IMR-90 (cell line): Measurements from ENCODE around the gene ZSWIM8.

ENCODE experiments used
- BHLHE40 ChIP-seq: fragments of 150-350 bp; IDR thresholded peaks from 2 replicates; pipeline ENCODE4 v1.6.1; 2016; ENCODE audit warnings: mild to moderate bottlenecking, low read depth, low read length
- CEBPB ChIP-seq: IDR thresholded peaks from 2 replicates; pipeline ENCODE4 v1.6.1; 2012; ENCODE audit warnings: low read depth, low read length, improper control_type of control experiment
- MXI1 ChIP-seq: IDR thresholded peaks from 2 replicates; pipeline ENCODE4 v1.6.1; 2012; ENCODE audit warnings: low read depth, mild to moderate bottlenecking, low read length, moderate library complexity, borderline replicate concordance
- NFE2L2 ChIP-seq: fragments of 150-350 bp; IDR thresholded peaks from 2 replicates; pipeline ENCODE4 v1.6.1; 2016; ENCODE audit warnings: low read depth, mild to moderate bottlenecking, low read length
- POLR2A ChIP-seq: IDR thresholded peaks from 2 replicates; pipeline ENCODE4 v1.6.1; 2012; ENCODE audit warnings: mild to moderate bottlenecking, low read depth, low read length
- RAD21 ChIP-seq: IDR thresholded peaks from 2 replicates; pipeline ENCODE4 v1.6.1; 2012; ENCODE audit warnings: low read length, improper control_type of control experiment
- RFX5 ChIP-seq: IDR thresholded peaks from 2 replicates; pipeline ENCODE4 v1.8.0; 2012; ENCODE audit warnings: low read depth, mild to moderate bottlenecking, low read length, moderate library complexity
- SMC3 ChIP-seq: fragments of 150-350 bp; IDR thresholded peaks from 2 replicates; pipeline ENCODE4 v1.6.1; 2016; ENCODE audit warnings: low read depth, mild to moderate bottlenecking, antibody characterized with exemption, low read length, moderate library complexity
- TF ChIP-seq, protein P1 (sequence below): conservative IDR thresholded peaks from 2 replicates; pipeline ENCODE4 v1.5.1; 2012; ENCODE audit warnings: mild to moderate bottlenecking, low read depth, low read length, improper control_type of control experiment
- TF ChIP-seq, protein P2 (sequence below): fragments of 150-350 bp; IDR thresholded peaks from 2 replicates; pipeline ENCODE4 v1.6.1; 2017; ENCODE audit warnings: mild to moderate bottlenecking, antibody characterized with exemption, low read length, low read depth
- TF ChIP-seq, protein P3 (sequence below): fragments of 150-350 bp; IDR thresholded peaks from 2 replicates; pipeline ENCODE4 v1.6.1; 2016; ENCODE audit warnings: low read depth, mild to moderate bottlenecking, low read length, moderate library complexity, borderline replicate concordance

DNA sequence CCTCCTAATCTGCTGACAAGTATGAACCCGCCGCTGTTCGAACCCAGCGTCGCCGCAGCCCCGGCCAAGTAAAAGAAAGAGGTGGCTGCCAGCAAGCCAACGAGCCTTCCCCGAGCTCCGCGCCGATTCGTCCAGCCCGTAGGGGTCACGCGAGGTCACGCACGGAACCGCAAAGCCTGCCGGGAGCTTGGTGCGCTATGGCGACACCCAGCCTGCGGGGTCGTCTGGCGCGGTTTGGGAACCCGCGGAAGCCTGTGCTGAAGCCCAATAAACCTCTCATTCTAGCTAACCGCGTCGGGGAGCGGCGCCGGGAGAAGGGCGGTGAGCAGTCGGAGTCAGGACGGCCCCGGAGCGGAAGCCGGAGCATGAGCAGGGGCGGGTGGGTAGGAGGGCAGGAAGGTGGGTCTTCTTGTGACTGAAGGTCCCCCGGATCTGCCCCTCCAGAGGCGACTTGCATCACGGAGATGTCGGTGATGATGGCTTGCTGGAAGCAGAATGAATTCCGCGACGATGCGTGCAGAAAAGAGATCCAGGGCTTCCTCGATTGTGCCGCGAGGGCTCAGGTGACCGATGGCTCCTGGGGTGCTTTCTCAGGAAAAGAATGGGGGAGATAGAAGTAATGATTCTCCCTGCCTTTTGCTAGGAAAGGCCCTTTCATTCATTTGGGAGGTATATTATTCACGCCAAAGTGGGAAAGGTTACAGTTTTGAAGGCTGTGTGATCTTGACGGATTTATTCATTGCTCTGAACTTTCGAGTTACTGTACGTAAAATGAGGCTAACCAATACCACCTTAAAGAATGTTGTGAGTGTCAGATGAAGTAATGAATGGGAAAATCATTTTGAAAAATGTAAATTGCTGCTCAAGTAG lies 3.3 kb upstream of the ZSWIM8 start, which contains the start of gene CHCHD1:
- TF ChIP-seq, protein P1, sequence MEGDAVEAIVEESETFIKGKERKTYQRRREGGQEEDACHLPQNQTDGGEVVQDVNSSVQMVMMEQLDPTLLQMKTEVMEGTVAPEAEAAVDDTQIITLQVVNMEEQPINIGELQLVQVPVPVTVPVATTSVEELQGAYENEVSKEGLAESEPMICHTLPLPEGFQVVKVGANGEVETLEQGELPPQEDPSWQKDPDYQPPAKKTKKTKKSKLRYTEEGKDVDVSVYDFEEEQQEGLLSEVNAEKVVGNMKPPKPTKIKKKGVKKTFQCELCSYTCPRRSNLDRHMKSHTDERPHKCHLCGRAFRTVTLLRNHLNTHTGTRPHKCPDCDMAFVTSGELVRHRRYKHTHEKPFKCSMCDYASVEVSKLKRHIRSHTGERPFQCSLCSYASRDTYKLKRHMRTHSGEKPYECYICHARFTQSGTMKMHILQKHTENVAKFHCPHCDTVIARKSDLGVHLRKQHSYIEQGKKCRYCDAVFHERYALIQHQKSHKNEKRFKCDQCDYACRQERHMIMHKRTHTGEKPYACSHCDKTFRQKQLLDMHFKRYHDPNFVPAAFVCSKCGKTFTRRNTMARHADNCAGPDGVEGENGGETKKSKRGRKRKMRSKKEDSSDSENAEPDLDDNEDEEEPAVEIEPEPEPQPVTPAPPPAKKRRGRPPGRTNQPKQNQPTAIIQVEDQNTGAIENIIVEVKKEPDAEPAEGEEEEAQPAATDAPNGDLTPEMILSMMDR = no peak
- TF ChIP-seq RAD21 (no peak), POLR2A (no peak; the same call in 1 of the 2 replicates), MXI1 (peak; percentile 76), SMC3 (no peak), CEBPB (peak; percentile 73), RFX5 (0 out of 2 replicates have a peak, but pooled peaks have one; percentile 13), NFE2L2 (no peak), BHLHE40 (peak; percentile 54)
- TF ChIP-seq, protein P2, sequence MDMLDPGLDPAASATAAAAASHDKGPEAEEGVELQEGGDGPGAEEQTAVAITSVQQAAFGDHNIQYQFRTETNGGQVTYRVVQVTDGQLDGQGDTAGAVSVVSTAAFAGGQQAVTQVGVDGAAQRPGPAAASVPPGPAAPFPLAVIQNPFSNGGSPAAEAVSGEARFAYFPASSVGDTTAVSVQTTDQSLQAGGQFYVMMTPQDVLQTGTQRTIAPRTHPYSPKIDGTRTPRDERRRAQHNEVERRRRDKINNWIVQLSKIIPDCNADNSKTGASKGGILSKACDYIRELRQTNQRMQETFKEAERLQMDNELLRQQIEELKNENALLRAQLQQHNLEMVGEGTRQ = peak; percentile 60; the same call in 1 of the 2 replicates
- TF ChIP-seq, protein P3, sequence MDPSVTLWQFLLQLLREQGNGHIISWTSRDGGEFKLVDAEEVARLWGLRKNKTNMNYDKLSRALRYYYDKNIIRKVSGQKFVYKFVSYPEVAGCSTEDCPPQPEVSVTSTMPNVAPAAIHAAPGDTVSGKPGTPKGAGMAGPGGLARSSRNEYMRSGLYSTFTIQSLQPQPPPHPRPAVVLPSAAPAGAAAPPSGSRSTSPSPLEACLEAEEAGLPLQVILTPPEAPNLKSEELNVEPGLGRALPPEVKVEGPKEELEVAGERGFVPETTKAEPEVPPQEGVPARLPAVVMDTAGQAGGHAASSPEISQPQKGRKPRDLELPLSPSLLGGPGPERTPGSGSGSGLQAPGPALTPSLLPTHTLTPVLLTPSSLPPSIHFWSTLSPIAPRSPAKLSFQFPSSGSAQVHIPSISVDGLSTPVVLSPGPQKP = no peak
